ENCODE data around the gene EP400. TPM values are rescaled to one million over a fixed set of nuclear protein-coding genes. Genes with fewer than 3 reads are reported as not detected.

EP400 gene
- total RNA-seq, 1 experiment from 2014 or later: 60.5 TPM

GRCh38 chr12:131963381-131963780 is 13.6 kb downstream of the EP400 start:
- no peak overlapping the region for H3K4me3 ChIP-seq (ENCODE audit: low read depth, low read length)
- no peaks in the 10 kb centered on the region for H3K4me1 ChIP-seq
- Mint-ChIP-seq H3K27me3 (ENCODE audit: insufficient read depth, unreplicated experiment) (no peaks in the 10 kb centered on the region), H3K4me3 (ENCODE audit: unreplicated experiment) (no peak overlapping the region), H3K36me3 (ENCODE audit: insufficient read depth, unreplicated experiment) (peaks cover 14% of the 10 kb centered on the region), H3K9me3 (ENCODE audit: unreplicated experiment) (no peaks in the 10 kb centered on the region), H3K4me1 (ENCODE audit: low read depth, unreplicated experiment) (no peaks in the 10 kb centered on the region), H3K27ac (ENCODE audit: unreplicated experiment) (no peak overlapping the region)
- H3K9me3 ChIP-seq: no peaks in the 10 kb centered on the region
- DNase-seq: no peak
- no TSS peak for BruUV-seq (replicated peaks)
- H3K27me3 ChIP-seq (replicated peaks; ENCODE audit: control insufficient read depth, insufficient read depth, low read length): no peaks in the 10 kb centered on the region
- intact Hi-C loops (cut with micrococcal nuclease; ENCODE audit: unreplicated experiment): no loop called here
- no peak for TF ChIP-seq CTCF (IDR thresholded peaks at IDR 0.05; ENCODE audit: insufficient read depth in 1 of 2, low read depth in 1 of 2, low read length in 1 of 2, severe bottlenecking in 1 of 2, unreplicated experiment in 1 of 2)
- CTCF ChIA-PET: no interaction called here
- POLR2A ChIA-PET: no interaction called here
- H3K36me3 ChIP-seq (ENCODE audit: control insufficient read depth, insufficient read depth, low read length): no peaks in the 10 kb centered on the region

GRCh38 chr12:131965073-131965472 is 15.3 kb downstream of the EP400 start:
- H3K4me3 Mint-ChIP-seq (ENCODE audit: unreplicated experiment): no peak overlapping the region
- POLR2A ChIA-PET: no interaction called here
- no TSS peak for BruUV-seq (replicated peaks)

DNA sequence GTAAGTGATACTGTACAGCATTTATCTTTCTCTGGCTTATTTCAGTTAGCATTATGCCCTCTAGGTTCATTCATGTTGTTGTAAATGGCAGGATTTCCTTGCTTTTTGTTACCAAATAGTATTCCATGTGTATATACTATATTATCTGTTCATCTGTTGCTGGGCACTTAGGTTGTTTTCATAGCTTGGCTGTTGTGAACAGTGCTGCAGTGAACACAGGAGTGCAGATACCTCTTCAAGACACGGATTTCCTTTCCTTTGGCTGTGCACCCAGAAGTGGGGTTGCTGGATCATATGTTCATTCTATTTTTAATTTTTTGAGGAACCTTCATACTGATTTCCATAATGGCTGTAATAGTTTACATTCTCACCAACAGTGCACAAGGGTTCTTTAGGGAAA is 21.5 kb downstream of the EP400 start:
- ChIA-PET POLR2A (no interaction called here), CTCF (no interaction called here)
- no peaks in the 10 kb centered on the region for H3K4me1 ChIP-seq
- intact Hi-C loops (cut with micrococcal nuclease; ENCODE audit: unreplicated experiment): no loop called here
- peaks cover 12% of the 10 kb centered on the region for H3K36me3 Mint-ChIP-seq (ENCODE audit: insufficient read depth, unreplicated experiment)
- no peaks in the 10 kb centered on the region for H3K27me3 ChIP-seq (replicated peaks; ENCODE audit: control insufficient read depth, insufficient read depth, low read length)
- H3K36me3 ChIP-seq (ENCODE audit: control insufficient read depth, insufficient read depth, low read length): no peaks in the 10 kb centered on the region
- H3K9me3 Mint-ChIP-seq (ENCODE audit: unreplicated experiment): no peaks in the 10 kb centered on the region
- H3K4me3 Mint-ChIP-seq (ENCODE audit: unreplicated experiment): no peak overlapping the region
- no peak overlapping the region for H3K27ac Mint-ChIP-seq (ENCODE audit: unreplicated experiment)
- BruUV-seq (replicated peaks): no TSS peak
- no peak overlapping the region for H3K4me3 ChIP-seq (ENCODE audit: low read depth, low read length)
- H3K4me1 Mint-ChIP-seq (ENCODE audit: low read depth, unreplicated experiment): no peaks in the 10 kb centered on the region
- no peaks in the 10 kb centered on the region for H3K9me3 ChIP-seq
- TF ChIP-seq CTCF (IDR thresholded peaks at IDR 0.05; ENCODE audit: insufficient read depth in 1 of 2, low read depth in 1 of 2, low read length in 1 of 2, severe bottlenecking in 1 of 2, unreplicated experiment in 1 of 2): no peak
- no peak for DNase-seq
- H3K27me3 Mint-ChIP-seq (ENCODE audit: insufficient read depth, unreplicated experiment): no peaks in the 10 kb centered on the region

More at GRCh38 chr12:131965073-131965472, 15.3 kb downstream of the EP400 start:
- no peaks in the 10 kb centered on the region for H3K36me3 ChIP-seq (ENCODE audit: control insufficient read depth, insufficient read depth, low read length)
- H3K4me3 ChIP-seq (ENCODE audit: low read depth, low read length): no peak overlapping the region
- H3K4me1 Mint-ChIP-seq (ENCODE audit: low read depth, unreplicated experiment): no peaks in the 10 kb centered on the region
- H3K27me3 Mint-ChIP-seq (ENCODE audit: insufficient read depth, unreplicated experiment): no peaks in the 10 kb centered on the region
- no peaks in the 10 kb centered on the region for H3K27me3 ChIP-seq (replicated peaks; ENCODE audit: control insufficient read depth, insufficient read depth, low read length)
- no peaks in the 10 kb centered on the region for H3K9me3 ChIP-seq
- H3K27ac Mint-ChIP-seq (ENCODE audit: unreplicated experiment): no peak overlapping the region
- CTCF ChIA-PET: no interaction called here
- no peaks in the 10 kb centered on the region for H3K4me1 ChIP-seq
- intact Hi-C loops (cut with micrococcal nuclease; ENCODE audit: unreplicated experiment): no loop called here
- no peaks in the 10 kb centered on the region for H3K9me3 Mint-ChIP-seq (ENCODE audit: unreplicated experiment)
- no peak for TF ChIP-seq CTCF (IDR thresholded peaks at IDR 0.05; ENCODE audit: insufficient read depth in 1 of 2, low read depth in 1 of 2, low read length in 1 of 2, severe bottlenecking in 1 of 2, unreplicated experiment in 1 of 2)
- H3K36me3 Mint-ChIP-seq (ENCODE audit: insufficient read depth, unreplicated experiment): peaks cover 14% of the 10 kb centered on the region
- no peak for DNase-seq

All from Caco-2 (cell line).